Measurements from ENCODE around the gene HNRNPLL. TPM values are rescaled to one million over a fixed set of nuclear protein-coding genes. Genes with fewer than 3 reads are reported as not detected.

HNRNPLL gene
- total RNA-seq, 1 experiment from 2014 or later: 43.2 TPM

DNA sequence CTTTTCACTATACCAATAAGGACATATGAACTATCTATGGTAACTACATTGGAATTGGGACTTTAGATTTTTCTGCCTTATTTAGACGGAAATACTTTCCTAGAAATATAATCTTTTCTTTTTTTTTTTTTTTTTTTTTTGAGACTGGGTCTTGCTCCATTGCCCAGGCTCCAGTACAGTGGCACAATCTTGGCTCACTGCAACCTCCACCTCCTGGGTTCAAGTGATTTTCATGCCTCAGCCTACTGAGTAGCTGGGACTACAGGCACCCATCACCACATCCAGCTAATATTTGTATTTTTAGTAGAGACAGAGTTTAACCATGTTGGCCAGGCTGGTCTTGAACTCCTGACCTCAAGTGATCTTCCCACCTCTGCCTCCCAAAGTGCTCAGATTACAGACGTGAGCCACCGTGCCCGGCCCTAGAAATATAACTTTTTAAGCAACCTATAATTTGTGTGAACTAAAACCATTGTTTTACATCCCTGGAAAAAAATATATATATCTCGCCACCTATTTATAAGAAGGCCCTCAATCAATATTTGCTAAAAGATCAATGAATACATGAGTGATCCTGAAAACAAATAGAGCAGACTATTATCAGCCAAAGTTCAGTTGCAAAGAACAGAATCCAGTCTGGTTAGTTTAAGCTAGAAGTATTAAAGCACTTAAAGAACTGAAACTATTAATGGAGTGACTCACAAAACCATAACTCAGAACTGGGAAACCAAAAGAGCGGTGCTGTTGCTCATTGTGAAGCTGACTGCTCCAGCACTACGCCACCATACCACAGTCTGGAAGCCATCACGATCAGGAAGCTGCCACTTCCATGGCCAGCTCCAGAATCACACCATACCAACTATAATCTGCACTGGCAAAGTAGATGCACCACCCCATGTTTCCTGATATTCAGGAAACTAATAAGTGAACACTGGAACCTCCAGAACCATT lies 8.4 kb upstream of the HNRNPLL start:
- Histone ChIP-seq H3K4me1 (ENCODE audit: control insufficient read depth in 1 of 2, insufficient read depth in 2 of 2, low read length in 2 of 2) (no peaks in the 10 kb centered on the region), H3K9me2 (ENCODE audit: insufficient read depth) (no peaks in the 10 kb centered on the region), H2AFZ (ENCODE audit: low read depth, low read length, poor library complexity, severe bottlenecking) (no peak overlapping the region), H3K79me2 (ENCODE audit: insufficient read depth, low read length) (no peaks in the 10 kb centered on the region), H3K4me2 (ENCODE audit: low read length) (no peak overlapping the region), H3K27ac (ENCODE audit: low read depth, low read length) (no peak overlapping the region), H3K9me3 (ENCODE audit: control insufficient read depth in 1 of 2, insufficient read depth in 1 of 2, low read depth in 1 of 2, low read length in 2 of 2) (no peaks in the 10 kb centered on the region), H3K36me3 (ENCODE audit: control insufficient read depth in 1 of 2, insufficient read depth in 2 of 2, low read length in 2 of 2) (no peaks in the 10 kb centered on the region), H3K4me3 (replicated peaks in 1 of 2; ENCODE audit: low read depth in 1 of 2, low read length in 2 of 2) (no peak overlapping the region), H3K27me3 (ENCODE audit: insufficient read depth, low read length) (no peaks in the 10 kb centered on the region), H4K20me1 (ENCODE audit: insufficient read depth) (no peaks in the 10 kb centered on the region), H3K9ac (ENCODE audit: low read length) (no peak overlapping the region)
- POLR2A ChIA-PET: no interaction called here
- DNase-seq (ENCODE audit: low read depth, low spot score): no peak
- TF ChIP-seq, protein P1, sequence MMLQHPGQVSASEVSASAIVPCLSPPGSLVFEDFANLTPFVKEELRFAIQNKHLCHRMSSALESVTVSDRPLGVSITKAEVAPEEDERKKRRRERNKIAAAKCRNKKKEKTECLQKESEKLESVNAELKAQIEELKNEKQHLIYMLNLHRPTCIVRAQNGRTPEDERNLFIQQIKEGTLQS (IDR thresholded peaks at IDR 0.05): no peak
- TF ChIP-seq, protein P2, sequence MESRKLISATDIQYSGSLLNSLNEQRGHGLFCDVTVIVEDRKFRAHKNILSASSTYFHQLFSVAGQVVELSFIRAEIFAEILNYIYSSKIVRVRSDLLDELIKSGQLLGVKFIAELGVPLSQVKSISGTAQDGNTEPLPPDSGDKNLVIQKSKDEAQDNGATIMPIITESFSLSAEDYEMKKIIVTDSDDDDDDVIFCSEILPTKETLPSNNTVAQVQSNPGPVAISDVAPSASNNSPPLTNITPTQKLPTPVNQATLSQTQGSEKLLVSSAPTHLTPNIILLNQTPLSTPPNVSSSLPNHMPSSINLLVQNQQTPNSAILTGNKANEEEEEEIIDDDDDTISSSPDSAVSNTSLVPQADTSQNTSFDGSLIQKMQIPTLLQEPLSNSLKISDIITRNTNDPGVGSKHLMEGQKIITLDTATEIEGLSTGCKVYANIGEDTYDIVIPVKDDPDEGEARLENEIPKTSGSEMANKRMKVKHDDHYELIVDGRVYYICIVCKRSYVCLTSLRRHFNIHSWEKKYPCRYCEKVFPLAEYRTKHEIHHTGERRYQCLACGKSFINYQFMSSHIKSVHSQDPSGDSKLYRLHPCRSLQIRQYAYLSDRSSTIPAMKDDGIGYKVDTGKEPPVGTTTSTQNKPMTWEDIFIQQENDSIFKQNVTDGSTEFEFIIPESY (IDR thresholded peaks at IDR 0.05; ENCODE audit: extremely low read depth, insufficient replicate concordance, low read length): no peak
- TF ChIP-seq POLR2AphosphoS5 (IDR thresholded peaks at IDR 0.05; ENCODE audit: low read depth, low read length) (no peak), POLR2A (IDR thresholded peaks at IDR 0.05; ENCODE audit: borderline replicate concordance, extremely low read depth, insufficient read depth, insufficient read length) (no peak), RAD21 (IDR thresholded peaks at IDR 0.05; ENCODE audit: low read depth) (no peak), SP1 (IDR thresholded peaks at IDR 0.05; ENCODE audit: low read depth) (no peak), SIN3A (IDR thresholded peaks at IDR 0.05; ENCODE audit: low read depth) (no peak), EZH2phosphoT487 (IDR thresholded peaks at IDR 0.05; ENCODE audit: borderline replicate concordance) (no peak), EZH2 (IDR thresholded peaks at IDR 0.05) (no peak), TCF7L2 (IDR thresholded peaks at IDR 0.05; ENCODE audit: borderline replicate concordance, extremely low read depth, insufficient read depth, insufficient read length) (no peak), REST (IDR thresholded peaks at IDR 0.05; ENCODE audit: low read depth) (no peak), EGR1 (IDR thresholded peaks at IDR 0.05; ENCODE audit: low read depth) (no peak), CEBPB (IDR thresholded peaks at IDR 0.05; ENCODE audit: low read depth) (no peak), CBX3 (IDR thresholded peaks at IDR 0.05; ENCODE audit: low read depth) (no peak), SRF (IDR thresholded peaks at IDR 0.05; ENCODE audit: low read depth) (no peak), FOSL1 (IDR thresholded peaks at IDR 0.05; ENCODE audit: low read depth) (no peak), ELF1 (IDR thresholded peaks at IDR 0.05; ENCODE audit: borderline replicate concordance, low read depth) (no peak), ZNF274 (IDR thresholded peaks at IDR 0.05; ENCODE audit: low read depth, low read length) (no peak), ZFX (IDR thresholded peaks at IDR 0.05) (no peak)
- RAD21 ChIA-PET (ENCODE audit: low non-redundant PET in 1 of 2, low total read pairs in 2 of 2, uncharacterized antibody in 2 of 2, unreplicated experiment in 2 of 2): no interaction called here
- intact Hi-C loops (cut with micrococcal nuclease): no loop called here
- no TSS peak for BruUV-seq (replicated peaks)
- CTCF ChIA-PET: no interaction called here
- no peak for ATAC-seq
